Stimulated activated CD8-positive, alpha-beta memory T cell treated with anti-CD3 and anti-CD28 coated beads, Interleukin-12 subunit alpha, Interleukin-12 subunit beta, amount 100 ng/mL, for 24 hours (primary cell): ENCODE results near the gene LRRC36.
"Not testable (repeated sequence)": the region's sequence is repeated elsewhere in the genome, so short reads cannot be mapped to it uniquely, and the experiment has no call there.

Source experiments
- DNase-seq: peaks from one replicate; pipeline ENCODE4 v3.0.0-alpha.2; 2020; ENCODE audit errors: extremely low read depth

Gene LRRC36

GRCh38 chr16:67400901-67401300 lies 74.3 kb downstream of the LRRC36 start:
- DNase-seq: no peak

GRCh38 chr16:67403976-67404555 lies 77.5 kb downstream of the LRRC36 start:
- DNase-seq: no peak

- DNase-seq: no peak
Observed at GRCh38 chr16:67404740-67405226, 78.2 kb downstream of the LRRC36 start.

- DNase-seq: no peak
Observed at GRCh38 chr16:67405336-67405735, 78.7 kb downstream of the LRRC36 start.

GRCh38 chr16:67406111-67406971 lies 79.7 kb downstream of the LRRC36 start:
- no peak for DNase-seq

- DNase-seq: no peak
Observed at GRCh38 chr16:67407176-67407787, 80.7 kb downstream of the LRRC36 start.

- DNase-seq: no peak
Observed at GRCh38 chr16:67407788-67408452, 81.3 kb downstream of the LRRC36 start.

- DNase-seq: no peak
Observed at GRCh38 chr16:67409631-67410030, 83.0 kb downstream of the LRRC36 start.

GRCh38 chr16:67411339-67411738 lies 84.7 kb downstream of the LRRC36 start:
- no peak for DNase-seq

GRCh38 chr16:67412294-67412693 lies 85.7 kb downstream of the LRRC36 start:
- DNase-seq: no peak

- DNase-seq: no peak
Observed at GRCh38 chr16:67413978-67414911, 87.6 kb downstream of the LRRC36 start.

GRCh38 chr16:67415421-67415820 lies 88.8 kb downstream of the LRRC36 start:
- not testable (repeated sequence) for DNase-seq

- DNase-seq: no peak
Observed at GRCh38 chr16:67415872-67416793, 89.5 kb downstream of the LRRC36 start, which contains the start of gene ZDHHC1. Gene ZDHHC1, minus strand, starts transcription at chr16:67416477. Its CDS starts 8,702 bp downstream, at chr16:67407775.

- DNase-seq: no peak
Observed at GRCh38 chr16:67417333-67418061, 90.9 kb downstream of the LRRC36 start.

- DNase-seq: no peak
Observed at GRCh38 chr16:67419502-67419901, 92.9 kb downstream of the LRRC36 start.

- DNase-seq: no peak
Observed at GRCh38 chr16:67419931-67420330, 93.3 kb downstream of the LRRC36 start.

- no peak for DNase-seq
Observed at GRCh38 chr16:67421030-67421429, 94.4 kb downstream of the LRRC36 start.

GRCh38 chr16:67423015-67423414 lies 96.4 kb downstream of the LRRC36 start:
- DNase-seq: no peak

GRCh38 chr16:67423611-67424260 lies 97.1 kb downstream of the LRRC36 start:
- DNase-seq: no peak
